MG63 (cell line): ENCODE results near the gene PAPPA. TPM values are rescaled to one million over a fixed set of nuclear protein-coding genes. Genes with fewer than 3 reads are reported as not detected.
A peak's percentile ranks its signal among the peaks of the same experiment; 100 is the strongest.

Experiments used
- DNase-seq: peaks from one replicate; pipeline ENCODE4 v3.0.0-alpha.2; 2020
- H3K27me3 ChIP-seq: fragments of 250-450 bp; sonication (Bioruptor Pico); 2 replicates; pipeline ENCODE4 v1.5.1; 2020; ENCODE audit warnings: mild to moderate bottlenecking, moderate library complexity
- H3K36me3 ChIP-seq: fragments of 250-450 bp; sonication (Bioruptor Pico); 2 replicates; pipeline ENCODE4 v1.5.1; 2020; ENCODE audit warnings: mild to moderate bottlenecking, moderate library complexity
- H3K4me3 ChIP-seq: fragments of 250-450 bp; sonication (Bioruptor Pico); 2 replicates; pipeline ENCODE4 v1.5.1; 2020; ENCODE audit warnings: mild to moderate bottlenecking, moderate library complexity
- H3K9me3 ChIP-seq: fragments of 250-450 bp; sonication (Bioruptor Pico); 2 replicates; pipeline ENCODE4 v1.5.1; 2020; ENCODE audit warnings: mild to moderate bottlenecking, moderate library complexity
- total RNA-seq: library from RNA; depleted of rRNA; stranded (reverse); fragments of >200 nt; shearing (Covaris generic); gene quantifications from 2 replicates; pipeline ENCODE4 v1.2.3, GENCODE V29; 2014; ENCODE audit warnings: low replicate concordance

Gene PAPPA
- total RNA-seq, 1 experiment from 2014 or later = 0.10 TPM

GRCh38 chr9:116163293-116164055 is 9.9 kb downstream of the PAPPA start:
- Histone ChIP-seq H3K27me3 (no peaks in the 10 kb centered on the region), H3K9me3 (no peaks in the 10 kb centered on the region; the same call in 1 of the 2 replicates), H3K4me3 (no peak overlapping the region), H3K36me3 (no peaks in the 10 kb centered on the region)
- DNase-seq = no peak

- no peak overlapping the region for H3K4me3 ChIP-seq
- no peak for DNase-seq
Measured at GRCh38 chr9:116165912-116166311, 12.3 kb downstream of the PAPPA start.

DNA sequence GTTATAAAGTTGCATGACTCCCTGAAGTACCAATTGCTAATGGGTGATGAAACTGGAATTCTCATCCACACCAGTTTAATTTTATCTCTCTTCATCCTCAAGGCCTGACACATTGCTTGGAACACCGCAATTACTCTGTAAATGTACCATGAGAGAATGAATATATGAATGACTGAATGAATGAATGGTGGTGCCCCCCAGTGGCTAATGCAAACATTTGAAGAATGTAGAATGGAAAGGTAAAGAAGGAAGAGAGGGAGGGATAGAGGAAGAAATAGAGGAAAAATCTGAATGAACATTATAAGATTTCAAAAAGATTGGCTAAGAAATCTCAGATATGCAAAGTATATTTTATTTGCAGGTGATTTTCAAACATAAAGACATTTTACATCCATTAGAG is 13.1 kb downstream of the PAPPA start:
- DNase-seq = no peak
- Histone ChIP-seq H3K9me3 (no peaks in the 10 kb centered on the region; the same call in 1 of the 2 replicates), H3K27me3 (no peaks in the 10 kb centered on the region), H3K36me3 (no peaks in the 10 kb centered on the region), H3K4me3 (no peak overlapping the region)

More at GRCh38 chr9:116165912-116166311, 12.3 kb downstream of the PAPPA start:
- Histone ChIP-seq H3K9me3 (no peaks in the 10 kb centered on the region; the same call in 1 of the 2 replicates), H3K36me3 (no peaks in the 10 kb centered on the region), H3K27me3 (no peaks in the 10 kb centered on the region)

DNA sequence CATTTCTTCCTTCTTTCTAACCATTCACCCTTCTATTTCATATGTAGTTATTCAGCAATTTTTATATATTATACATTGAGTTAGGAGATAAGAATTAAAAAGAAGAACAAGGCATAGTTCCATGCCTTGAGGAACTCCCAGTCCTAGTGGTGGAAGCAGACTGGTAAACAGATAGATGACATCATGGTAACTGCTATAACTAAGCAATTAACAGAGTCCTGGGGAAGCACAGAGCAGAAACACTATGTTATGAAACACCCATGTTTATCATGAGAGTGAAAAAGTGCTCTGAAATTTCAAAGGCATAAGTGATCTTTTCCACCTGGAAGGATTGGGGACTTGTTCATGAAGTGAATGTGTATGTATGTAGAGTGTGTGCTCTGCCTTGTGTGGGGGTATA is 14.6 kb downstream of the PAPPA start:
- H3K4me3 ChIP-seq = no peak overlapping the region
- H3K36me3 ChIP-seq = no peaks in the 10 kb centered on the region
- no peak for DNase-seq
- no peaks in the 10 kb centered on the region for H3K27me3 ChIP-seq
- H3K9me3 ChIP-seq = no peaks in the 10 kb centered on the region; the same call in 1 of the 2 replicates

DNA sequence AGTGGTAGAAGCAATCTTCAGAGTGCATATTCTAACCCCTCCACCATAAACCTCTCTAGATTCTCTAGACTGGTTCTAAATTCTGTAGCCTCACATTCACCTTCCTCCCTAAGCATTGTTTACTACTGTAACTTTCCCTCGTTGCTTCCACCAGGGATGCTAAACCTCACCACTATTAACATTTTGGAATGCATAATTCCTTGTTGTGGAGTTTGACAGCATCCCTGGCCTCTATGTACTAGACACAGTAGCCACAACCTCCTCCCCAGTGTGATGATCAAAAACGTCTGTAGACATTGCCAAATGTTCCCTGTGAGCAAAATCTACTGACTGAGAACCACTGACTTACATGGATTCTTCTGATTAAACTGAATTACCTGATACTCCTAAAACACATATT is 18.6 kb downstream of the PAPPA start:
- Histone ChIP-seq H3K4me3 (no peak overlapping the region), H3K36me3 (no peaks in the 10 kb centered on the region), H3K9me3 (no peaks in the 10 kb centered on the region), H3K27me3 (no peaks in the 10 kb centered on the region)
- no peak for DNase-seq

- no peaks in the 10 kb centered on the region for H3K36me3 ChIP-seq
- no peaks in the 10 kb centered on the region for H3K27me3 ChIP-seq
- peak; percentile 18 for DNase-seq
- no peaks in the 10 kb centered on the region for H3K9me3 ChIP-seq
- no peak overlapping the region for H3K4me3 ChIP-seq
Measured at GRCh38 chr9:116174347-116174746, 20.8 kb downstream of the PAPPA start.

- no peaks in the 10 kb centered on the region for H3K36me3 ChIP-seq
- H3K9me3 ChIP-seq = no peaks in the 10 kb centered on the region
- no peak for DNase-seq
- no peaks in the 10 kb centered on the region for H3K27me3 ChIP-seq
- H3K4me3 ChIP-seq = no peak overlapping the region
Measured at GRCh38 chr9:116175614-116176013, 22.0 kb downstream of the PAPPA start.

GRCh38 chr9:116178481-116179211 is 25.1 kb downstream of the PAPPA start:
- Histone ChIP-seq H3K4me3 (no peak overlapping the region), H3K36me3 (no peaks in the 10 kb centered on the region), H3K27me3 (no peaks in the 10 kb centered on the region), H3K9me3 (no peaks in the 10 kb centered on the region)
- no peak for DNase-seq

DNA sequence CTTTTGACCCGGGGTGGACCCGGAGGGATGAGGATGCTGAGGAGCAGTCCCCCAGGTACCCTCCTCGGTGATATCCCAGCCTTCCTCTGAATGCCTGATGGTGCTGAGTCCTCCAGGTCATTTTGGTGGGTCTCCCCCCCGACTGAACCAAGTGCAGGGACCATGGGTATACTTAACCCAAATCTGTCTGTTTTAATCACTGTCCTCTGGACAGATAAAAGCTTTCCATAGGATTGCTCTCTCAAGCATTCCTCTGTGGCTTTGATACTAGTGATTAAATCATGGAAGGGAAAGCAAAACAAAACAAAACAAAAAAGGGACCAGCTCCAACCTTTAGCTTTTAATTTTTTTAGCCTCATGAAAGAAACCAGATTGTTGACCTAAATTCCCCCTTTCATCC is 26.0 kb downstream of the PAPPA start:
- no peak for DNase-seq
- H3K27me3 ChIP-seq = no peaks in the 10 kb centered on the region
- H3K9me3 ChIP-seq = no peaks in the 10 kb centered on the region
- H3K36me3 ChIP-seq = no peaks in the 10 kb centered on the region
- H3K4me3 ChIP-seq = no peak overlapping the region

DNA sequence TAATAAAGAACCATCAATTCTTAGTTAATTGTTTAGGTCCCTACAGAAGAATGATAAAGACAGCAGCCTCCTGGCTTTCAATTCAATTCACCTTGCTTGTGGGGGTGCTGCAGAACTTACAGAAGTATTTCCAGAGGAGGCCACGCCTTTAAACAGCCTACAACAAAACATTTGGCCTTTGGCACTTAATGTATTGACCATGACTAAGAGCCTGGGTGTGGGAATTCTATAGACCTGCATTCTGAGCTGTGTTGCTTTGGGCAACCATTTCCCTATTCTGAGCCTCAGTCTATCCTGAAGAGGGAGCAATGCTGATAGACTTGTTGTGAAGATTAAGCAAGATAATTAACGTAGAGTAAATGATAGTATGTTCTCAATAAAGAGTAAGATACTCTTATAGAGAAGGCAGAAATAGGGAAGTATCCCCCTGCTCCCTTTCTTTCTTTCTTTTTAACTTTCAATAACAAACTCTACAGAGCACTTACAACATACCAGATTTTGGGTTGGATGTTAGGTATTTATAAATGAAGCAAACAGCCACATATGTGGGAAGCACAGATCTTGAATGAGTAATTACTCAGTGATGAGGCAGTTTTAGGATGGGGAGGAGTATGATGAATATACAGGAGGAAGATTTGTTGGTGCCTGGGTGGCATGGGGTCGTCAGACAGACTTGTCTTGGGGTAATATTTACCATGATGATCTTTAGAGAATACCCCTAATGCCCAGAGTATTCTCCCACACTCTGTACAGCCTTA is 28.4 kb downstream of the PAPPA start:
- Histone ChIP-seq H3K36me3 (no peaks in the 10 kb centered on the region), H3K9me3 (no peaks in the 10 kb centered on the region), H3K4me3 (no peak overlapping the region), H3K27me3 (no peaks in the 10 kb centered on the region)
- DNase-seq = no peak

GRCh38 chr9:116182876-116183275 is 29.3 kb downstream of the PAPPA start:
- H3K27me3 ChIP-seq = no peaks in the 10 kb centered on the region
- no peaks in the 10 kb centered on the region for H3K9me3 ChIP-seq
- H3K36me3 ChIP-seq = no peaks in the 10 kb centered on the region
- DNase-seq = no peak
- H3K4me3 ChIP-seq = no peak overlapping the region

- no peaks in the 10 kb centered on the region for H3K9me3 ChIP-seq
- H3K4me3 ChIP-seq = no peak overlapping the region
- no peaks in the 10 kb centered on the region for H3K36me3 ChIP-seq
- H3K27me3 ChIP-seq = no peaks in the 10 kb centered on the region
- DNase-seq = no peak
Measured at GRCh38 chr9:116187570-116188170, 34.1 kb downstream of the PAPPA start.

GRCh38 chr9:116189683-116190082 is 36.1 kb downstream of the PAPPA start:
- no peaks in the 10 kb centered on the region for H3K36me3 ChIP-seq
- H3K4me3 ChIP-seq = no peak overlapping the region
- DNase-seq = no peak
- H3K27me3 ChIP-seq = no peaks in the 10 kb centered on the region
- no peaks in the 10 kb centered on the region for H3K9me3 ChIP-seq

DNA sequence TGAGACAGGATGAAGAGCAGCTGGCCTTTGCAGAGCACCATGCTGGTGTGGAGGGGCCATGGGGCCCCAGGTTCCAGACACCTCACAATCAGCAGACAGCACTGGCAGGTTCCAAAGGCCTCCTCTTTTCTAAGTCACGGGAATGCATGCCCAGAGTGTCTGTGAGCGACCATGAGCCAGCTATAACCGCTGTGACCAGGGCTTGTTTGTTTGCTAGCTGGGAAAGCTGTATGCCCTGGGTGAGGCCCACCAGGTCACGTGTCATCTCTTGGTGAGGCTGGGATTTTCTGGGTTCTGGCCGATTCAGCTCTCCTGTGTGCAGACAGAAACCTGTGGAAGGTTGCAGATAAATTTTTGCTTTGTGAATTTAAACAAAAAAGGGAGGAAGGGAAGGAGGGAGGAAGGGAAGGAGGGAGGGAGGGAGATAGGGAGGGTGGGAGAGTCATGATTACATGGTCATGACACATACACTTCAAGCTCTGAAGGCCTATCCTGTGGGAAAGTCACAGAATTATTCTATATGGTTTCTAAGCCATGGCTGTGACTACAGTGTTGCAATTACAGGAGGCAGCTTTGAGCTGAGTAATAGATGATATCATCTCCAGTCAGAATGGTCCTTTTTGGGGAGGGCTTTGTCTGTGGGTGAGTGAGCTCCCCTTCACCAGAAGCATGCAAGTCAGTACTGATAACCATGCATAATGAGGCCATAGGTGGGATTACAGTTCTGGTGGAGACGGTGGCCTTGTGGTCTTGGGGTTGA is 37.2 kb downstream of the PAPPA start:
- Histone ChIP-seq H3K36me3 (no peaks in the 10 kb centered on the region), H3K9me3 (no peaks in the 10 kb centered on the region)

DNA sequence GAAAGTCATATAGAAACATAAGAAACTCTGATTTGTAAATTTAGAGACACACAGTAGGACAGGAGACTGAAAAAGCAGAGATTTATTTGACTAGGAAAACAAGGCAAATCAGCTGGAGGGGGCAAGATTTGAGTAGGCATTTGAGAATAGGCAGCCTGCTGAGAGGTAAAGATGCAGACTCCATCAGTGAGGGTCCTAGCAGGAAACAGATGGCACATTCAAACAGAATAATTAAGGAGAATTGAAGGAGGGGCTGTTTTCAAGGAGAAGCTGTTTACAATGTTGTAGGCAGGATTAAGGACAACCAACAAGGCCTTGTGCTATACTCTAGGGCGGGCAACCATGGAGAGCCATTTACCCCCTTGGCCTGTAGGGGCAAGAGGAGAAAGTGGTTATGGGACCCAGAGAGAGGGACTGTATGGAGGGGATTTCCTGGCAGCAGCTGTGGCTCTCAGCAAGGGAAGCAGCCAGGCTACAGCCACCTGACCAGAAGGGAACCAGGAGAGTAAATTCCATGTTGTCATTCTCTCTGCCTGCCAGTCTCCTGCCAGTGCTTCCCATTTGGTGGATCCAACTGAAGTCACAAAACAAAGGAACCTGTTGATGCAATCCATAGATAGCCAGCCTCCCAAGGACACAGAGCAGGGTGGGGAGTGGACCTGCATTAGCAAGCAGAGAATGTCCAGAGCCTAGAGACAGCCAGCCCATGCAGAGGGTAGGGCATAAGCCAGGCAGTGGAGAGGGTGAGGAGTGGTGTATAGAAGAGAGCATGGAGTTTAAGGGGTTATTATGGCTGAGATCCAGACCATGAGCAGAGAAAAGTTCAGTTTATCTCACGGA is 38.2 kb downstream of the PAPPA start:
- DNase-seq = no peak
- Histone ChIP-seq H3K4me3 (no peak overlapping the region), H3K36me3 (no peaks in the 10 kb centered on the region), H3K27me3 (no peaks in the 10 kb centered on the region), H3K9me3 (no peaks in the 10 kb centered on the region)

More for the DNA sequence above, 37.2 kb downstream of the PAPPA start:
- no peaks in the 10 kb centered on the region for H3K27me3 ChIP-seq
- no peak overlapping the region for H3K4me3 ChIP-seq
- DNase-seq = peak; percentile 9
